Measurements from ENCODE around the gene PSKH1.
"Not testable (repeated sequence)": the region's sequence is repeated elsewhere in the genome, so short reads cannot be mapped to it uniquely, and the experiment has no call there.

PSKH1 gene

DNA sequence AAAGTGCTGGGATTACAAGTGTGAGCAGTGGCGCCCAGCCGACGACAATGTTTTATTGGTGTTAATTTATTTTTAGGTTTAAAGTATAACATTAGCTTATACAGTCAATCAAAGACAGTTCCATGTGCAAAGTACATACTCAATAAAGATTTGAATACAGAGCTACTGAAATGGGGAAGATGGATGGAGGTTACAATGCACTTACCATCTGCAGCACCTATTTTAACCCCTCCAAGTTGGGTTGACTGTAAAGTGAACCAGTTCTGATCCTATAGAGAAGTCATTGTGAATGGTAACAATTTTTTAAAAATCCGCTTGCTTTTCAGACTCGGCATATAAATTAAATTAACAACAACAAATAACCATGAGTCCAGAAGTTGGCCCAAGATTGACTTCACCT, 679 bp upstream of the PSKH1 start:
- DNase-seq = no peak

DNA sequence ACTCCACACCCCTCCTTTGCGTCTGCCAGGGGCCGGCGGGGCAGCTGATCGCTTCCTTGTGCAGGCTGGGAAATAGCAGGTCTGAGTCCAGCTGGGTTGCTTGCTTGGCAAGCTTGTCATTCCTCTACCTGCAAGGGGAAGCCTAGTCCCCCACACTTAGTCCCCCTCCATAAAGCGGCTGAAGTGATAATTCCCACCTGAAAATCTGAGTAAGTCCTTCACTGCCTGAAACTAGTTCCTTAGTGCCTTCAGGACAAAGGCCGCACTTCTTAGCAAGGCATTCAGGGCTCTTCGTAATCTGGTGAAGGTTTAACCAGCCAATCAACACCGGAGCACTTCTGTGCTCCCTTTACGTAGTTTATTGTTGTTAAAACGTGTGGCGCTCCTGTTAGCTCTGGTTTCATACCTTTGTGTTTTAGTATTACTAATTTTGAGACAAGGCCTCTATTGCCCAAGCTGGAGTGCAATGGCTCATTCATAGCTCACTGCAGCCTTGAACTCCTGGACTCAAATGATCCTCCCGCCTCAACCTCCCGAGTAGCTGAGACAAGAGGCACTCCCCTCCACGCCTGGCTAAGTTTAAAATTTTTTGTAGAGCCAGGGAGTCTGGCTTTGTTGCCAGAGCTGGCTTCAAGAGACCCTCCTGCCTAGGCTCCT, 817 bp downstream of the PSKH1 start:
- no peak for DNase-seq

DNA sequence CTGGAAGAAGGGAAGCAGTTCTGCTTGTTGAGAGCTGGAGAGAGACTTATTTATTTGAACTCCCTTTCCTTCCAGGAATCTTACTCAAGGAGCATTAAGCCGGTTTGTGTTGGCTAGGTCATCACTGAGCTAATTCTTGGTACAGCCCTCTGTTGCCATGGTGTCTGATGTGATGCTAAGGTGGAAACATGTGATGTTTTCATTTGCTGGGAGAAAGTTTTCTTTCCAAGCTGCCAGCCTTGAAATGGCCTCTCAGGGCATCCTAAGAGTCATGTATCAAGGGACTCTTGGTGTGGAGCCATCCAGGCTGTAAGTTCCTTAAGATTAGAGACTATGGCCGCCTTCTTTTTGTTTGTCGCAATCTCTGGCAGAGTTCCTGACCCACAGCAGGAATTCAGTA, 4.2 kb downstream of the PSKH1 start:
- DNase-seq = no peak

GRCh38 chr16:67901734-67902133, 8.7 kb downstream of the PSKH1 start:
- no peak for DNase-seq

DNA sequence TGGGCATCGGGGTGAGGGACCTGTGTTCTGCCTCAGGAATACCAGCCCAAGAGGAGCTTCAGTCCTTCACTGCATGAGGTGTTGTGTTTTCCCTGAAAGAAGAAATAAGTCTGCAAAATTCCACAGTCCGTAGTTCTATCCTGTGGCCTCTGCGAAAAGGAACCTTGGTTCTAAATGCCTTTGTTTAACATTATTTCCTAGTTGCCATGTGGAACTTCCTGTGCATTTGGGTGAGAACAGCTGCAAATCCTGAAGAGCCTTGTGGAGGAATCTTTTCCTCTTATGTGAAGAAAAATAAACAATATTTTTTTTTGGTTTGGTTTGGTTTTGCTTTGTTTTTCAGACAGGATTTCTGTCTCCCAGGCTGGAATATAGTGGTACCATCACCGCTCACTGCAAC, 9.8 kb downstream of the PSKH1 start:
- DNase-seq = no peak

DNA sequence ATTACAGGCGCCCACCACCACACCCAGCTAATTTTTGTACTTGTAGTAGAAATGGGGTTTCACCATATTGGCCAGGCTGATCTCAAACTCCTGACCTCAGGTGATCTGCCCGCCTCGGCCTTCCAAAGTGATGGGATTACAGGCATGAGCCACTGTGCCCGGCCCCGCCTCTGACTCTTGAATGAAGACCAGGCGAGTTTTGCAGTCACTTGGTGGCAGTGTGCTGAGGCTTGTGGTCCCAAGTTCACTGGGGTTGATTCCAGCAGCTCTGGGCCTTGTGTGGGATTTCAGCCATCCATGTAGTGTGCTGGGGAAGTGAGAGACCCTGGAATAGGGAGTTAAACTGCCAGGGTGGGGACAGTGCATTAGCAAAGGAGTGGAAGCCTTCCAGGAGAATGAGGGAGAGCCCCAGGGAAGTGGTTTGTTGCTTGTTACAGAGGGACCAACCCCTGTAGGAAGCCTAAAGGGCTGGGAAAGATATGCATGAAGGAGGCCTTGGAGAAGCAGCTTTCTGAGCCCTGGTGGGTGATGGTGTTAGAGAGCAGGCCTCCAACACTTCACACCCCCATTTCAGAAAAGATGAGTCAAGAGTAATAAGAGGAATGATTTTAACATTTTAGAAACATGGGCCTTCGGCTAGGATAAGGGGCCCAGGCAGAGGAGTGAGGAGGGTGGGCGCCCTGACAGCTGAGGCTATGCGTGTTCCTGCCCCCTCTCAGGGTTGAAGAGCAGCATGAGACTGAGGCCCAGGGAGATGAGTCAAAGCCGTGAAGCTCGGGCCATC, 14.5 kb downstream of the PSKH1 start:
- DNase-seq = no peak

GRCh38 chr16:67909056-67909742, 16.1 kb downstream of the PSKH1 start:
- DNase-seq = no peak

DNA sequence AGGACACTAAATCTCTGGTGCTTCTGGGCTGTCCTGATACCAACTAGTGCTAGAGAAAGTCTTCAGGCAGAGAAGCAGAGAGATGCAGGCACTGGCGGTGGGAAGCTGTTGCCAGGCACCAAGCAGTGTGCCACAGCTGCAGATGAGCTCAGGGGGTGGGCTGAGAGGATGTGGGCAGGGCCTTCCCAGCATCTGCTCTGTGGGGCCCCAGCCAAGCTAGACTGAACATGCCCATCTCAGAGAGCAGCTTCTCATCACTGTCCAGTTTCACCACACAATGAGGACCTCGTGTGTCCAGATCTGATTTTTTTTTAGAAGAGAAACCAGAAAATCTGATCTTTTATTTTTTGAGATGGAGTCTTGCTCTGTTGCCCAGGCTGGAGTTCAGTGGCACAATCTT, 17.1 kb downstream of the PSKH1 start:
- DNase-seq = no peak

- no peak for DNase-seq
Observed at GRCh38 chr16:67914758-67915495, 21.9 kb downstream of the PSKH1 start.

GRCh38 chr16:67915496-67915769, 22.4 kb downstream of the PSKH1 start:
- DNase-seq = not testable (repeated sequence)

GRCh38 chr16:67915831-67916723, 23.0 kb downstream of the PSKH1 start:
- DNase-seq = no peak

DNA sequence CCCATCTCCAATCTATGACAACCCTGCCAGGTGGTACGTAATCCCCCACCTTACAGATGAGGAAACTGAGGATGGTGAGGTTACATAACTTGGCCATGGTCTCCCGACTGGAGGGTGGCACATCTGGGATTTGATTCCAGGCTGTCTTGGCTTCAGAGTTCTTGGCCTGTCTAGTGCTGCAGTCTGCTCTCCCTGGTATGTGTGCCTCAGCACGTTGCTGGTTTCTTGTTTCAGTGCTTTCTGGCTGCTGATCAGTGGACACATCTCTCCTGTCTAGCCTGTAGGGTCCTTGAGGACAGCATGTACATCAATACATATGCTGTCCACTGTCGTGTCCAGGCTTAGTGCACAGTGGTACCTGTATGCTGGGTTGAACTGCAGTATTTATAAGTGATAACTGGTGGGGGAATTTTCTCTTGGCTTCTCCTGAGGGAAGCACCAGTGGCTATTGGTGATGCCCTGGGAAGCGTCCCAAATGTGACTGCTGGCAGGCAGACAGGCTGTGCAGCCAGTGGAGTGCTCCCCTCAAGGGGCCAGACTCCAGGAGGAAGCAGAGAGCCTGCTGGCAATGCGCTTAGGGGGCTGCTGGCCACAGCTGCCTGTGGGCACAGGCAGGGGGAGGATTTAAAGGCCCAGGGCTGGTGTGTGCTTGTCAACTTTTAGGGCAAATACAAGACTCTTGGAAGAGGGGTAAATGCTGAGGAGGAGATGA, 24.2 kb downstream of the PSKH1 start:
- DNase-seq = no peak

DNA sequence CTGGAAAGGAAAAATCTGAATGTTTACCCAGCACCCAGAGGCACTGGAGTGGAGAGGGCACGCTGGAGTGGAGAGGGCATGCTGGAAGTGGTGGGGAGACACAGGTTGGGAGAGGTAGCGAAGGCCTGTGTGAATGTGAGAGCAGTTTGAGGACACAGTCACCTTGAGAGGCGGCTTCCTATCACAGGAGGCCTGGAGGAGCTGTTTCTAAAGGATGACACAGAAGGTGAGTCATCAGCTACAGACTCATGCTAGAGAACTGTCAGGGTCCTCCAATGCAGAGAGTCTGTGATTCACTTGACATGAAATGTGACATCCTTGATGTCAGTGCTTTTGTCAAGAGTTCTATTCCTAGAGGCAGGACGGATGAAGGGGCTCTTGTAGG, 24.8 kb downstream of the PSKH1 start:
- no peak for DNase-seq

DNA sequence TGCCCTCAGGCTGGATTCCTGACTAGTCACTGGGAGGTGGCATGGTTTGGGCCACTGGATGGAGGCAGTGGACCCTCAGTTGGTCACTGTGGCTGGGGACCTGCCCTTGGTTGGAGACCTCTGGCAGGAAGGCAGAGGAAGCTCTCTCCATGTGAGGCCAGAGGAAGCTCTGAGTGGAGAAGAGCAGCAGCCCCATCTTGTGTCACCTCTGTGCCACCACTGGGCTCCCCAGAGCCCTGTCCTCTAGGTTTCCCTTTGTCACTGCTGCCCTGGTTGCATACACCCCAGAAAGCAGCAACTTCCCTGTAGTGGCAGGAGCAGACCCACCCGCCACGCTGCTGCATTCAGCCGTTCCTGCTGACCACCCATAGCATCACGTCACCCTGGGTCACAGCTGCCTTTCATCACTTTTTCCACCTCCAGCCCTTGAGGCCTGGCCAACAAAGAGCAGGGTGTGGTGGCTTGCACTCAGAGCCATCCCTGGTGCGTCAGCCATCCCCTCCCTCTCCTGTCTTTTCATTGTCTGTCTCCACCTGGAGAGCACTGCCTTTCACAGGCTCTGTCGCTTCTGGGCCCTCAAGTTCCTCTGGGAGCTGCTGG, 26.7 kb downstream of the PSKH1 start:
- DNase-seq = no peak

GRCh38 chr16:67922221-67922620, 29.2 kb downstream of the PSKH1 start:
- no peak for DNase-seq

GRCh38 chr16:67922740-67923139, 29.7 kb downstream of the PSKH1 start:
- DNase-seq = peak; percentile 21

DNA sequence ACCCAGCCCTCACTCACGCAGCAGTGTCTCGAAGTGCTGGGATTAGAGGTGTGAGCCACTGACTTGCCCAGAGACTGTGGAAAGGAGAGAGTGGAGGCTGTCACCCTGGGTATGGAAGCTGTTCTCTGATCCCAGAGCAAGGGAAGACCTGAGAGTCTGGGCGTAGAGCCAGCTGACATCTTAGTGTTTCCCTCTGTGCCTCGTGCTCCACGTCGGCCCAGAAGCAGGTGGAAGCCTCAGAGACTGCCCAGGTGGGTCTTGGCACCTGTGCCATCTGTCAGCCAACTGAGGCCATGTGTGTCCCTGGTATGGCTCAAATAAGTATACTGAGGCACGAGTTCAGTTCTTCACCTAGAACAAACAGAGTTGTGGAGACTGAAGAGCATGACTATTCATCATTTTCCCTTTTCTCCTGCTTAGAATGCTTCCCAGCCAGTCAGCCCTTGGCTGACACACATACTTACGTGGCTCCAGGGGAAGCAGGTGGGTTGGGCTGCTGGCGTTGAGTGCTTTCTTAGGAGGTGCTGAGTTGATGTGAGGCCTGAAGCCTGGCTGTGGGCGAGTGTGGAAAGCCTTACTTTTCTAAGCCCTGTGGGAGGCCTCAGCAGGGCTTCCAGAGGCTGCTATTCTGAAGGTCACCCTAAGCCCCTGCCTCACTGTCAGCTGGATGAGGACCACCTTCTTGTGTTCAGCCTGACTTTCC, 30.5 kb downstream of the PSKH1 start:
- peak; percentile 35 for DNase-seq

GRCh38 chr16:67924140-67924906, 31.3 kb downstream of the PSKH1 start:
- no peak for DNase-seq

DNA sequence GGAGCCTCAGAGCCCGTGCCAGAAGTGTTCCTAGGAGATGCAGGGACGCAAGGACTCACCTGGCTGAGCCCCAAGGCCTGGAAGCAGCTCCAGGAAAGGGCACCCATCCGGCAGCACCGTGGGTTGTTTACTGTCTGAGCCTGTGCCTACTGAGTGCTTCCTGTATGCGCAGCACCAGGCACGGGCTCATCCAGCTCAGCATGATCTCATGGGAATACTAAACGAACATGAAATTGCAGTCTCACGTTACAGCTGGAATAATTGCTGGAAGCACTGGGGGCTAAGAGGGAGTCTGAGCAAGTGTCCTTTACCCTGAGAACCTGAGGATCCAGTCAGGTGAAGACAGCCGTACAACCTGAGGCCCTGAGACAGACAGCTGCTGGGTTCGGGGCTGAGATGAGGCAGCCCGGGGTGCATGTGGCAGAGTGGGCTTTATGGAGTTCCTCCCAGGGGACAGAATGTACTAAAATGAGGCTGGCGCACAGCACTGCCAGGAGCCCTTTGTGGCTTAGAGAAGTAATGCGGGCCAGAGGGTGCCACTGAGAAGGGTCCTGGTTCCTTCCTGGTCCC, 33.2 kb downstream of the PSKH1 start:
- peak; percentile 61 for DNase-seq

Measured in NCI-H1105 (cell line).